Right kidney (tissue), 1 donor: ENCODE measurements around the gene ERC1.

ENCODE experiments used
- DNase-seq: peaks from one replicate; pipeline ENCODE4 v3.0.0-alpha.2; 2016

Gene ERC1

DNA sequence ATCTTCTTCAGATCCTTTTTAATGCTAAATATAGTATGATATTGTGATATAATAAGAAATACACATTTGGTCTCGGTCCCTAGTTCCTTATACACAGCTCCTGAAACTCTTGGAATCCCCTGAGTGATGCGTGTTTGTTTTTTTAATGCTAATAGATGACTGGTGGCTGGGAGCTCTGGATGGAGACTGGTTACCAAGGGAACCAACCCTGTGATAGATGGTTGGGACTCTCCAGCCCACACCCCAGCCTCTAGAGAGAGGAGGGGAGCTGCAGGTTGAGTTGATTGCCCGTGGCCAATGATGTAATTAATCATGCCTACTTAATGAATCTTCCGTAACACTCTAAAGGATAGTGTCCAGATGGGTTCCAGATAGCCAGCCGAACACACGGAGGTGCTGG lies 462.8 kb downstream of the ERC1 start:
- no peak for DNase-seq

DNA sequence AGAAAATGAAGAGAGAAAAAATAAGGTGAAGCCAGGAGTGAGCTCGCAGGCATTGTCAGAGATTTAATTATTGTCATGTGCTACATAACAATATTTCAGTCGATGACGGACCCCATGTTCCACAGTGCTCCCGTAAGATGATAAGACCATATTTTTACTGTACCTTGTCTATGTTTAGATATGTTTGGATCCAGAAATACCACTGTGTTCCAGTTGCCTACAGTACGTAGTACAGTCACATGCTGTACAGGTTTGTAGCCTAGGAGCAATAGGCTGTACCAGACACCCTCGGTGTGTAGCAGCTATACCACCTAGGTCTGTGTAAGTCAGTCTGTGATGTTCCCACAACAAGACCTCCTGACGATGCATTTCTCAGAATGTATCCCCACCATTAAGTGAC lies 465.9 kb downstream of the ERC1 start:
- DNase-seq = no peak

DNA sequence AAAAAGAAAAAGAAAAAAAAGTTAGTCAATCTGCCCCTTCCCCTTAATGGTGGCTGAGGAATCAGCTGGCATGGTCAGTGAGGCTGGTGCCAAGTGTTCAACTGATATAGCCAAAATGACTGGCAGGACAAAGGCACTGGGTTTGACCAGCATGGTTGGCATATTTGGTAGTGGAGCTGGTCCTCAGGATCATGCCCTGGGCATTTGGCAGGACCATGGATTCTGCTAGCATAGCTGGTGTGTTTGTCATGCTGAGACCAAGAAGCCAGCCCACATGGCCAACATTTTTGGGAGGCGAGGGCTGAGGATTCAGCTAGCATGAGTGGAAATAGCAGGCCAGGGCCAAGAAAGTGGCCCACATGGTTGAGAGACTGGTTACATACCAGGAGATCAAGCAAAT lies 466.9 kb downstream of the ERC1 start:
- DNase-seq = no peak

DNA sequence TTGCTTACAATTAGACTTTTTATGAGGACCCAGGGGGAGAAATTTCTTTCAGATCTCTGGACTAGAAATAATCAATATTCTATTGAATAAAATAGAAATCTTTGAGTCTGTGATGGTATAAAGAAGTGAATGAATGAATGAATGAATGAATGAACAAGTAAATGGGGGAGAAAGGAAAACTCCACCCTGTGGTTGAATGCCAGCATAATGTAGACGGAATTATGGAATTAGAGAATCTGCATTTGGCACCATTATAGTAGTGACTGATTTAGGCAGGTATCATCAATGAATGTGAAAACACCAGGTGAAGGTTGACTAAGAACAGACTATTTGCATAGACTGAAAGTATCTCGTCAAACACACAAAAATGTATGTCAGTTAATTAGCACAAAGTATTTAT lies 468.3 kb downstream of the ERC1 start:
- DNase-seq = no peak

DNA sequence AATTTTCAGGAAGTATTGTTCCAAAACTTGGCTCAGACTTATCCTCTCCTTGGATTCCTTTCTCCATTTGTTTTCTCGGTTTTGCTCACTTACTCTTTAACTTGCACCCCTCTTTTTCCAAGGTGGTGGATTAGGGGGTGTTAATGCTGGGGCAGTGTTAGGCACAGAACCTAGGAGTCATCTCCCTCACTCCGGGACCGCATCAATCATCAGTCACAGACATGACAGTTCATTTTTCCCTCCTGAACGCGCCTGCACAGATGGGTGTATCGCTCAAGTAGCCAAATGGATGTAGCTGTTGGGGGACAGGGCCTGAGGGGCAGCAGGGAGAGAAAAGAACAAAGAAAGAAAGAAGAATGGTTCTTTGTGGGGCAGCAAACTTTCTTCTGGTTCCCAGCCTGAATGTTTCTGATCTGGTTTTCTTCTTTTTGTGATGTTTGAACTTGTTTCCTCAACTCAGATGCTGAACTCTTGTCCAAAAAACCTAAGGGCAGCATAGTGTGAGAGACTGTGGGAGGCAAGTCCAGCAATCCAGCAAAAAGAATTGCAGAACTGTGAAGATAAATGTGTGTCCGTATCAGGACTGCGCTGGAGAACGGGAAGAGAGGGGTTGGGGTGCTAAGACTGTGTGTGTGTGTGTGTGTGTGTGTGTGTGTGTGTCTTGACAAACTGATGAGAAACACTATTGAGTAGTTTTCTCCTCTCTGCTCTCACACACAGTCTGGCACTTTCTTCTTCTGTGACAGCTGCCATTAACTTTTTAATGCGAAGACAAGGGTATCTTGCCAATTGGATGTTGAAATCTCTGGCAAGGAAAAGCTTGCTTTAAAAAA lies 472.3 kb downstream of the ERC1 start:
- no peak for DNase-seq

DNA sequence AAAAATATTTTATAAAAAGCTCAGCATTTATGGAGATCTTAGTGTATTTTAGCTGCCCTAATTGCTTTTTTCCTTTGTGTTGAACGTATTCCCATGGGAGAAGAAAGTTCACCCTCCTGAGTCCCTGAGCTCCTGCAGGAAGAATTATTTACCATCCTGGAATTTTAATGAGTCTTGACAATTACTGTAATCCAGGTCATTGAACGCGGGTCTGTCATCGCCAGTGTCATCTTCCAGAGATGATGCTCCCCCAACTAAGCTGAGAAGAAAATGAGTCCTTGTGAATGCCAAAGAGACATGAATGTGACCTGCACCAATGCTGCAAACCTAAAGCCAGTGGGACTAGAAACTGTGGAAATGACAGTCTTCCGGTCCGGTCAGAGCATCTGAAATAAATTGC lies 473.9 kb downstream of the ERC1 start:
- DNase-seq = no peak

DNA sequence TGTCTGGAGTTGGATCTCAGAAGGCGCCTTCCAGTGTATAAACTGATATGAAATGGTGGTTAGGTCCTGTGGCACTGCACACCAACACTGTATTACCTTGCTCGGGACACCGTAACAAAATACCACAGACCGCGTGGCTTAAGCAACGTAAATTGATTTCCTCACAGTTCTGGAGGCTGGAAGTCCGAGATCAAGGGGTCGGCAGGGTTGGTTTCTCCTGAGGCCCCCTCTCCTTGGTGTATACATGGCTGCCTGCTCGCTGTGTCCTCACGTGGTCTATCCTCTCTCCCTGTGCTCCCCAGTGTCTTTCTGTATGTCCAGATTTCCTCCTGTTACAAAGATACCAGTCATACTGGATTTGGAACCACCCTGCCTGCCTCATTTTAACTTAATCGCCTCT lies 475.0 kb downstream of the ERC1 start:
- no peak for DNase-seq

DNA sequence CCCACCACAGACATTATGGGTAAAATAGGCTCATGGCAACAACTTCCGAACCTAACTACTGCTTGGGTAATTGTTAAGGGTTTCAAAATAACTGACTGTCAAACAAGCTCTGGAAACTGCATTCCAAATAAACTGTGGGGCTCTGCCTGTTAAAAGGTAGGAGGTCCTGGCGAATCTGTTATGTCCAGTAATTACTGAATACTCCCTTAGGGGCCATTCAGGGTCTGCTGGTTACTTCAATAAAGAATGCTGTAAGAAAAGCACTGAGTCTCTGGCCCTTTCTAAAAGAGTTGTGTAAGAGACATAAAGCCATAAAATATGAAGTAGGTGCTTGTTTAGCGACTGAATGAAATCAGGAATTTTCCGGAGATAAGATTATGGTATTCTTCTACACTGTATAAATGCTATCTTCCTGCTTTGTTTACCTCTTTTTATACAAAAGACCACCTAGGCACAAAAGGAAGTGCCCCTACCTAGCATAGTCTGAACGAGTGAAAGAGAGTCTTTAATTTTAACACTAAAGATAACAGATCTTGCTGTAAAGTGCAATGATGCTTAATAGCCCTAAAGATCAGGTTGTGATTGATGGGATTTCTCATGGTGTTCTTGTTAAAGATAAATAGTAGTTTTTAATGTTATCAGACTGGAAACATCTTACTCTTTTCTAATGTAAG lies 475.6 kb downstream of the ERC1 start:
- no peak for DNase-seq

DNA sequence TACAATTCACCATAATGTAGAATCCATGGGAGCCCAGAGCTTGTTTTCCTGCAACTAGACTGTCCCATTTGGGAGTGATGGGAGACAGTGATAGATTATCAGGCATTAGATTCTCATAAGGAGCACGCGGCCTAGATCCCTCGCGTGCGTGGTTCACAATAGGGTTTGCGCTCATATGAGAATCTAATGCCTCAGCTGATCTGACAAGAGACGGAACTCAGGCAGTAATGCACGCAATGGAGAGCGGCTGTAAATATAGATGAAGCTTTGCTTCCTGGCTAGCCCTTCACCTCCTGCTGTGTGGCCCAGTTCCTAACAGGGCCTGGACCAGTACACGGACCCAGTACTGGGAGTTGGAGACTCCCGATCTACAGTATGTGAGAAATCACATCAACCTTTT lies 476.7 kb downstream of the ERC1 start:
- no peak for DNase-seq

DNA sequence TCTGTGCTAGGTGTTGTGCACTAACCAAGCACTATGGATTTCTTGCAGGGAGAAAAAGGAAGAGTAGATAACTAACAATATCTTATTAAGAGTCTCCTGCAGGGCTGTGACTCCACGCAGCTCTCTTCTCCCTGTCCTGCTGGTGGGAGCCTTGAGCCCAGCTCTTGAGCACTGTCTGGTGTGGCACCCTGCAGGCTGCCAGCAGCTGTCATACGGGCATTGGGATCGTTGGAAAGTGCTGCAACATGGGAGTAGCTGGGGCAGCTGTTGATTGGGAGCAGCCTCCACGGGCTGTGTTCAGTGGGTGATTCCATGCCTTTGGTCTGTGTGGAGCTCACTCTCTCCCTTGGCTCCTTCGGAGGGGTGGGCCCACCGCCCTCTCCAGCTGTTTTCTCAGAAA lies 478.0 kb downstream of the ERC1 start:
- DNase-seq = no peak

DNA sequence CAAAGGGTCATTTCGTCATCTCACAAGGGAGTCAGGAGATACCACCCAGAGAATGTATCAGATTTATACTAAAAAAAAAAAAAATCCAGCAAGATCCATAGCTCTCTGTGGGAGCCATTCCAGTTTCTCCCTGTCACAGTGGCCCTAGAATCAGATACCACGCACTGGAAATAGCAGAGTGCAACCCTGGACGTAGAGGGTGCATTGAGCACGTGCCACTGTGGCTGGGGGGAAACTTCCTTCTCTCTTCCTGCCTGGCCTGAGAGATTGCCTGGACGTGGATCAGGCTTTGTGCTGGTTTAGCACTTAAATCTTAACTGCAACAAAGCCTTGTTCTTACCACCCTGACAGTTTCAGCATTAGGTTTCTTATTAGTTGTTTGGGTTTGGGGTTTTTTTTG lies 479.0 kb downstream of the ERC1 start:
- DNase-seq = no peak

DNA sequence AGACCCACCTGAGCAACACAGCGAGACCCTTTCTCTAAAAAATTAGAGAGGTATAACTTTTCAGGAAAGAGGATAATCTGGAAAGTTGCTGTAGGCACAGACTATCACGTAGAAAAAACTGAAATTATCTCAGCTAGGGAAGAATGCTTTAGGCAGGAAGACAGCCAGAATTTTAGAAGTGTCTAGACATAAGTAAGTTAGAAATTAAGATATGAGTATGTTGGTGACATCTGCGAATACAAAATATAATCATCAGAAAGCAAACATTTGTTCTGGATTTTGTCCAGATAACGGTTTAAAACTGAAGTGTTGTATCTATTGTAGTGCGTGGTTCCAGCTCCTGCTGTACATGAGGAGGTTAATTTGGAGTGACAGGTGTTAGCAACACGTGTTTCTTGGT lies 480.2 kb downstream of the ERC1 start:
- DNase-seq = no peak

DNA sequence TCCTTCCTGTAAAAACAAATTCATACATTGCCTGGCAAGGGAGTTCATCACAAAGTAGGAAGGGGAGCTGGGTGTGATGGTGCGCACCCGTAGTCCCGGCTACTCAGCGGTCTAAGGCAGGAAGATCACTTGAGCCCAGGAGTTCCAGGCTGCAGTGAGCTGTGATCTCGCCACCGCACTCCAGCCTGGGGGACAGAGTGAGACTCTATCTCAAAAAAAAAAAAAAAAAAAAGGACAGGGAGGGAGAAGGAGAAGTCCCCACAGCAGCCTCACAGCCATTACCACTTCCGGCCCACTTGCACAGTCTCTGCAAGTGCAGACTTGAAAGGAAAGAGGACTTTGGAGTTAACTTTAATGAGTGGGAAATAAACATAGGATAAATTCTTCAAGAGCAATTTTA lies 482.4 kb downstream of the ERC1 start:
- no peak for DNase-seq

DNA sequence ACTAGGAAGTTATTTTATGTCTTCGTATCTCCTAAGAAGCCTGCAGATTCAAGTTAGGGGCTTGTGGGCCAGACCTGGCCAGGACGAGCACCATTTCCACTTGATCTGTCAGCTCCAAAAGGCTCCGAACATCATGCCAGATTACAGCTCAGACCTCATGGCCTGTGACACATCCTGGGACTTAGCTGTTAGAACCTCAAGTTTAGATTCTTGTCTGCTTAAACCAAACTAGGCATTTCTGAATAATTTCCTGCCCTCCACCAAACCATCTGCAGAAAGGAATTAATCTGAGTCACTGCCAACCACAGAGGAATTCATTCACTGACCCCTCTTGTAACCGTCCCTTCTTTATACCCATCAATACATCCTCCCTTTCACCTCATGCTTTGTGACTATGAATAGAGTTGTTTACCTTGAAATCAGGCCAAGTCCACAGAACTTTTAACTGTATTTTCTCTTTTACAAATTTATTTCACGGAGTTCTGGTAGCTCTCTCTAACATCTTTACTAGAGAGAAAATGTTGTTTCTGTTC lies 483.1 kb downstream of the ERC1 start:
- no peak for DNase-seq

DNA sequence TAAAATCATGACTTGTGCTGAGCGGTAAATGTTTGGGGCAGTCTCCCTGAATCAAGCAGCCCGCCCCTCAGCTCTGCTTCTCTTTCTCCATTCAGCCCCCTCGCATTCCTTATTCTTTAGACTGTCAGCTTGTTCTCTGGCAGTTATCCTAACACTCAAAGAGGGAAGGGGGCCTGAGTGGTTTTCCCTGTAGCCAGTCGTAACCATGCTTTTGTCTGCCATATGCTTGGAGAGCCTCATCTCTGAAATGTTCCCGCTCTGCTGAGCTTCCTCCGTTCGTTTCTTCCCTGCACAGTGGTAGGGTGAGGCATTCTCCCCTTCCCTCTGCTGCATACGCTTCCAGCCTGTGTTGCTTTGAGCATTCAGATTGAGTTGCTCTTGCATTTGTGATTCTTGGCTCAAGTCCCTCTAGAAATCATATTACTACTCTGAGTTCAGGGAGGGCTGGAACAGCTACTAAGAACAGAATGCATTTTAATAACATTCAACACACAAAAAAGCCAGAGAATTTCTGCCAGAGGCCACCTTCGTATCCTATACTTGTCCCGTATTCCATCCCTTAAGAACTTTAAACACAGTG lies 483.6 kb downstream of the ERC1 start:
- peak; percentile 43 for DNase-seq

DNA sequence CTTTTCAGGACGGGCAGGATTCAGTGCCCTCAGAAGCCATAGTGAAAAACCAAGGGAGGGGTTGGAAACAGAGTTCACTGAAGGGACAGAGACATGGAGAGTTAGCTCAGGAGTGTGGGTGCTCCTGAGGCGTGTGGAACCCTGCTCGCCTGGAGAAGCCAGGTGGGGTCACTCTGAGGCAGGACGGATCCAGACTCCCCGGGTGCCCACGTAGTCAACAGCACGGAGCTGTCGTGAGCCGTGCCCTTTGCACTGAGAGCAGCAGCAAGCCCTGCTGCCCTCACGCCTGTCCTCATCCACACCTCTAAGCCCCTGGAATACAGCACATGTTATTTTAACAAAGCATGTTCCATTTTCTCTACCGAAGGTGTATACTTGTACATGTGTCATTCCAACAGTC lies 488.6 kb downstream of the ERC1 start:
- DNase-seq = no peak

DNA sequence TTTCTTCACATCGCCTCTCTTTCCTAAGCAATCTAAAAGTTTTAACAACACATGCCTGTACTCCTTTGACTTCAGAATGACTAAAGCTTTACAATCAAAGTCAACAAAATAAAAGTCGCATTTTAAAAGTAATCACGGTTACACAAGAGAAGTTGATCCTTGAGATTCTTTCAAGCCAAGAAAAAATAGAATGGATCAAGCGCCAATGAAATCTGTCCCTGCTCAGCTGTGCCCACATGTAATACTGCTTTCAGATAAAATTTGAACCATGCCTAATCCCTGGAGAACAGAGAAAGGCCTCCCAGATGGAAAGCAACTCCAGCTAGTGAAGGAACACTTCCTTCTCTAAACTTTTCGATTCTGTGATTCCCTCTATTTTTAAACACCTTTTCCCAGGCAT lies 490.3 kb downstream of the ERC1 start:
- no peak for DNase-seq

DNA sequence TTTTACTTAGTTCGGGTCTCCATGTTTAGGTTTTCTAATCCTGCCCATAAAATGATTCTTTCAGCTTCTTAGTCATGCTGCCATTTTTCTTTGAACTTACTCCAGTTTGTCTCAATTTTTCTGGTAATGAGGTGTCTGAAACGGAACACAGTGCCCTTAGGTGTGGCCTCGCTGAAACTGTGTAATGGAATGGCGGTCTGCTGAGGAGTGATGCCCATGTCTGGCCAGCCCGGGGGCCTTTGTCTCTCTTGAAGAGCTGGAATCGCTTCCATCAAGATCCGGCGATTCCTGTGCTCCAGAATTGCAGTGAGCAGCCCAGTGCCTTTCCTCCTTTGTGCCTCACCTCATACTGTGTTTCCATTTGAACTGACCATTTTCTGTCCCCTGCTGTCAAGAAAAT lies 490.9 kb downstream of the ERC1 start:
- no peak for DNase-seq

DNA sequence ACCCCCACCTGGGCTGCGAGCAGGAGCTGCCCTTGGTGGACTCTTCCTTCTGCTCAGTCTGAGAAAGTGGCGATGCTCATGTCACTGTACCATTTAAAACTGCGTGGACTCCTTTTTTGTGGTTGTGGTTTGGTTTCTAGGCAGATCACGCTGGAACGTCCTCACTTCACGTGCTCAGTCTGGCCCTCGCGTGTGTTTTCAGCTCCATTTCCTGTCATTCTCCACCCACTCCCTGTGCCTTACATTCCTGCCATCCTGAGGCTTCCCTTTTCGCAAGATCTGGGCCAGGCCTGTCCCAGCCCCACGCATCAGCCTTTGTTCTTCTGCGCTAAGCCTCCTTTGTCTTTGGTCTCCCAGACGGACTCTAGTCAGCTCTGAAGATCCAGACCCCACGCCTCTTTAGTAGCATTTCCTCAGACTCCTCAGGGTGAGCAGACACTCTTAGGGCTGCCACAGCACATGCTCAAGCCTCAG lies 497.9 kb downstream of the ERC1 start:
- no peak for DNase-seq

DNA sequence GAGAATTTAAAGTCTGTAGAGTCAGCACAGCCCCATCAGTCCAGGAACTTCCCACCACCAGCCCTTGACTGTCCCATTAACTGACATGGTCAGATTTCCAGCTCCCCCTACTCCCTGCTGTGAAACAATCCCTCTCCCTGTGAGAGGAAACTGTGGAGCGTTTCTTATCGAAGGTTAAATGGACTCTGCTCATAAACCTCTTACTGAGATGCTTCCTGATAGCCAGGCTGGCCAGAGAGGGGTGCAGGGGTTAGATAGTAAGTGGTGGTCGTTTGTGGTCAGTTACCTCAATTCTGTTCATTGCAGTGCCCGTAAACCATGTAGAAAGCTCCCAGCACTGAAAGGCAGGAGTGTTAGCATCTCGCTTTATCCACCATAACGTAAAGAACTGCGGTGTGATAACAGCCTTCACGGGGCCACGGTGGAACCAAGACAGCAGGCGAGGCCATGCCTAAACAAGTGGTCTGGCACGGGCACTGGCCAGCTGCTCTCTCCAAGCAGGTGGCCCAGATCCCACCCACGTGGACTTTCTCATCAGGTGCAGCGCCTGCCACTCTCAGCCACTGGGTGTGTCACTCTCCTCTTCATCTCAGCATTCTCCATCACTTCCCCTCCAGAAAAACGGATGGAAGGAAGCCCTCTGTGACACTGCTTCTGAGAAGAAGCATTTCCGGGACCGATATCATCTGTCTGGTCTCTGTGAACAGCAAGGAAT lies 501.1 kb downstream of the ERC1 start:
- DNase-seq = no peak

DNA sequence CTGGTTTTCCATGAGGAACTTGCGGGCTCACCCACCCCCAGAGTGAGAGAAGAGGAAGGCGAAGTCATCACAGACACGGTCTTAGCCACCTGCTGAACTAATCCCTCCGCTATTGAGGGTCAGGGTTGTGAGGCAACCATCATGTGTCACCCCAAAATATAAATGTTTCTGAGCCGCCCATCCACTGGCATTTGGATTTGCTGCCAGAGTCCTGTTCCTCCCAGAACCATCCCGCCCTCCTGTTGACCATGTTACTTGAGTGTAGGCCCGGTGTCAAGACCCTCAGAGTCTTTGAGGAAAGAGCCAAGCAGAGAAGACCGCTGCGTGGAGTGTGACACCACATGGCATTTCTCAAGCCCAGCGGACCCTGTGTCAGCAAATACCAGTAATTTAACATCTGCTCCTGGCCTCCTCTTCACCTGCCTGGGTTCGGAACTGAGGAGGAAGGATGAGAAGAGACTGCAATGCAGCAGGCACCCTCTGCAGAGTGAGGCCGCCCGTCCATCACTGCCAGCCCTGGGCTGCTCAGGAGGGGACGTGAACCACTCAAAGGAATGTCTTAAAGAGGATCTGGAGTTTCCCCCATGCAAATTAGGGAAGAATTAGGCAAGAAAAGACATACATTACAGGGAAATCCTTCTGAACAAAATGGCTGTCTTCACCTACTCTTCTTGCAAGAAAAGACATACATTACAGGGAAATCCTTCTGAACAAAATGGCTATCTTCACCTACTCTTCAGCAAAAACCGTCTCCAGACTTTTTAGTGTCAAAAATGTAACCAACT lies 502.9 kb downstream of the ERC1 start:
- DNase-seq = no peak

DNA sequence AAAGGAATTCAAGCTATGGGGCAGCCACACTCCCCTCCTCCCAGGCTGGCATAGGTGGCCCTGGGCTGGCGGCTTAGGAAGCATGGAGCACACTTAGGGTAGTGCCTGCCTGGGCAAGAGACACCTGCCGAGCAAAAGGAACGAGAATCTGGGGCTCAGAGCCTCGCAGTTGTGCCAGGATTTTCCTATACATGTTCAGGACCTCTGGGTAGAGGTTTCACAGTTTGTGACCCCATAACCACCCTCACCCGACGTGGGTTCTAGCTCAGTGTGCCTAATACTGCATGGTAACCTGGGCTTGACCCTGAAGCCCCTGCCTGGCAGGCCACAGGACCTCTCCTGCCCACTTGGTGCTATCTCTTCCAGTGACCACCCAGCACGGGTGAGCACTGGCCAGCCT lies 503.8 kb downstream of the ERC1 start:
- no peak for DNase-seq
